ENCODE data around the gene ARL6IP4.

The ARL6IP4 gene

DNA sequence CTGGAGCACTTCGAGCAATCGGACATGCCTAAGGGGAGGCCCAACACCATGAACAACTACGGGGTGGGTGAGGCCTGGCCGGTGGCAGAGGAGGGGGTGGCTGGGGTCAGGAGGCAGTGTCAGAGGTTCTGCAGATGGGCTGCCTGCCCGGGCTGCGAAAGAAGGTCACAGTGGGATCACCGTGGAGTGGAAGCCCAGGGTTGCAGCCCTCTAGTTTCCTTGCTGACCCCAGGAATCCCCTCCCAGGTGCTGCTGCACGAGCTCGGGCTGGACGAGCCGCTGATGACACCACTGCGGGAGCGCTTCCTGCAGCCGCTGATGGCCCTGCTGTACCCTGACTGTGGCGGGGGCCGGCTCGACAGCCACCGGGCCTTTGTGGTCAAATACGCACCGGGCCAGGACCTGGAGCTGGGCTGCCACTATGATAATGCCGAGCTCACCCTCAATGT, 1.9 kb upstream of the ARL6IP4 start:
- no peak for DNase-seq (ENCODE audit: low read depth in 2 of 2)

DNA sequence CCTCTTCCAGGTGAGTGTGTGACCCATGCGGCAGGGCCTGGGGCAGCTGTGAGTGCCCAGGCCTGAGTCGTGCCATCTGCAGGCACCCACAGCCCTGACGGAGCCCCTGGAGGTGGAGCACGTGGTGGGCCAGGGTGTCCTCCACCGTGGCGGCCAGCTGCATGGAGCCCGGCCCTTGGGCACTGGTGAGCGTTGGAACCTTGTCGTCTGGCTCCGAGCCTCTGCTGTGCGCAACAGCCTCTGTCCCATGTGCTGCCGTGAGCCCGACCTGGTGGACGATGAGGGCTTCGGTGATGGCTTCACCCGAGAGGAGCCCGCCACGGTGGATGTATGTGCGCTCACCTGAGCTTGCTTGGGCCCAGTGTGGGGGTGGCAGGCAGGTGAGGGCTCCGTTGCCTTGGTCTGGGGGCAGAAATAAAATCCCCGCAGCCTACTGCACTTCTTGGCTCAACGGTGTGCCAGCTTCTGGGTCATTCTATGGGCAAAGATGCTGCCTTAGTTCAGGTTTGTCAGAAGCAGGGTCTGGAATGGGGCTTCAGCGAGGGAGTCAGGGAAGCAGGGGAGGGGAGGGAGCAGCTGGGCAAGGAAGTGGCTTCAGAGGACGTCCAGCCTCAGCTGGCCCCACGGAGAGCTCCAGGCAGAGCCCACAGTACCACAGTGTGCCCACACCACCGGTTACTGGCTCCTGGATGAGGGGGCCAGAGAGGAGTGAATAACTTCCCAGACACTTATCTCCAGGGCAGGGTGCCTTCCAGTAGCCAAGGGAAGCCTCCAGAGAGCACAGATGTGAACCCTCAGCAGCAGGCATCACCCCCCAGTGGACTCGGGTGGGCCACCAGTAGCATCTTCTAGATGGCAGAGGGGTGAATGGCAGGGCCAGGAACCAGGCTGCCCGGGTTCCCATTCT, 1.2 kb upstream of the ARL6IP4 start:
- DNase-seq (ENCODE audit: low read depth in 2 of 2), result no peak

DNA sequence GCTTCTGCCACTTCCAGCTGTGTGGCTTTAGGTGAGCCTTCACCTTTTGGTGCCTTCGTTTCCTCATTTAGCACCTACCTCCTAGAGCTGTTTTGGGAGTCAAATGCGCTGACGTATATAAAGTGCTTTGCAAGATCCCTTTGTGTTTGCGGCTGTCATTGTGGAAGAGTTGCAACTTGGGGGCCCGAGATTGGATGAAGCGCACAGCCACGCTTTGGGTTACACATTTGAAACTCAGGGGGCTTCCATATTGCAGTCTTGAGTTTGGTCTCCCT, 636 bp upstream of the ARL6IP4 start:
- DNase-seq (ENCODE audit: low read depth in 2 of 2), result no peak

DNA sequence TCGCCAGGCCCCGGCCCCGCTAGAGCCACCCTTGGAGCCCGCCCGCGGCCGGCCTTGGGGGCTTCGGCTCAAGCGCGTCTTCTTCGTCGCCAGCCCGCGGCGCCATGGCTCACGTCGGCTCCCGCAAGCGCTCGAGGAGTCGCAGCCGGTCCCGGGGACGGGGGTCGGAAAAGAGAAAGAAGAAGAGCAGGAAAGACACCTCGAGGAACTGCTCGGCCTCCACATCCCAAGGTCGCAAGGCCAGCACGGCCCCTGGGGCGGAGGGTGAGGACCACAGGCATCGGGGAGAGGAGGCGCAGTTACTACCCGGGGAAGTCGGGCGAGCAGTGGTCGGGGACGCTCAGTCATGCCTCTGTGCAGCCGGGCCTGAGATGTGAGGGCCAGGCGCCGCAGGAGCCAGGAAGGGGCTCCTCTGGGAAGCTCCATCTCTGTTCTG, 573 bp downstream of the ARL6IP4 start:
- no peak for DNase-seq (ENCODE audit: low read depth in 2 of 2)

DNA sequence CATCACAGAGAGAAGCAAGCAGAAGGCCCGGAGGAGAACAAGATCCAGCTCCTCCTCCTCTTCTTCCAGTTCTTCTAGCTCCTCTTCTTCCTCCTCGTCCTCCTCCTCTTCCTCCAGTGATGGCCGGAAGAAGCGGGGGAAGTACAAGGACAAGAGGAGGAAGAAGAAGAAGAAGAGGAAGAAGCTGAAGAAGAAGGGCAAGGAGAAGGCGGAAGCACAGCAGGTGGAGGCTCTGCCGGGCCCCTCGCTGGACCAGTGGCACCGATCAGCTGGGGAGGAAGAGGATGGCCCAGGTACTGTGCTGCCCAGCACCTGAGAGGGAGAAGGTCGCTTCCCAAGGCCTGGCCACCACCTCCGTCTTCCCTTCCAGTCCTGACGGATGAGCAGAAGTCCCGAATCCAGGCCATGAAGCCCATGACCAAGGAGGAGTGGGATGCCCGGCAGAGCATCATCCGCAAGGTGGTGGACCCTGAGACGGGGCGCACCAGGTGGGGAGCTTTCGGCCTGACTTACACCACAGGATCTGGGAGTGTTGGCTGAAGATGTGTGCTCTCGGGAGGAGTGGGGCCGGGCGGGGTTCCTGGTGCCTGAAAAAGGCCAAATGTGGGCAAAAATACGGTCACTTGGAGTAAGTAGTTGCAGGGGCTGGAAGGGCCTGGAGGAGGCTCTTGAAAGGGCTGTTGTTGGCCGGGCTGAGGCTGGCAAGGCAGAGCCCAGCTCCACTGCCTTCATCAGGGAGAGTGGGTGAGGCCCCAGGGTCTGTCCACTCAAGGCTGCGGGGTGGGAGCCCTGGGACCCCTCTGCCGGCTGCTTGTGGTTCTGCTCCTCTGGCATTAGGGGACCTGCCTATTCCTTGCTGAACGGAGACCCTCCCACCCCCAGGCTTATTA, 1.4 kb downstream of the ARL6IP4 start:
- no peak for DNase-seq (ENCODE audit: low read depth in 2 of 2)

DNA sequence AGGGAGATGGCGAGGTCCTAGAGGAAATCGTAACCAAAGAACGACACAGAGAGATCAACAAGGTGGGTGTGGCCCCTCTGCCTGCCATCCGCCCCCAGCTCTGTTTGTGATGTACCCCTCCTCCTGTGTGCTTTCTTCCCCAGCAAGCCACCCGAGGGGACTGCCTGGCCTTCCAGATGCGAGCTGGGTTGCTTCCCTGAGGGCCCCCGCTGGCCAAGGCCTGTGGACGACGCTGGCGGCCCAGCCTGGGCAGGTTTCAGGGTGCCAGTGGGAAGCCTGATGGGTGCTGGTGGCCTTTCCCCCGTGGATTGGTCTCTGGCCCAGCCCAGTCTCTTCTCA, 2.0 kb downstream of the ARL6IP4 start:
- no peak for DNase-seq (ENCODE audit: low read depth in 2 of 2)

DNA sequence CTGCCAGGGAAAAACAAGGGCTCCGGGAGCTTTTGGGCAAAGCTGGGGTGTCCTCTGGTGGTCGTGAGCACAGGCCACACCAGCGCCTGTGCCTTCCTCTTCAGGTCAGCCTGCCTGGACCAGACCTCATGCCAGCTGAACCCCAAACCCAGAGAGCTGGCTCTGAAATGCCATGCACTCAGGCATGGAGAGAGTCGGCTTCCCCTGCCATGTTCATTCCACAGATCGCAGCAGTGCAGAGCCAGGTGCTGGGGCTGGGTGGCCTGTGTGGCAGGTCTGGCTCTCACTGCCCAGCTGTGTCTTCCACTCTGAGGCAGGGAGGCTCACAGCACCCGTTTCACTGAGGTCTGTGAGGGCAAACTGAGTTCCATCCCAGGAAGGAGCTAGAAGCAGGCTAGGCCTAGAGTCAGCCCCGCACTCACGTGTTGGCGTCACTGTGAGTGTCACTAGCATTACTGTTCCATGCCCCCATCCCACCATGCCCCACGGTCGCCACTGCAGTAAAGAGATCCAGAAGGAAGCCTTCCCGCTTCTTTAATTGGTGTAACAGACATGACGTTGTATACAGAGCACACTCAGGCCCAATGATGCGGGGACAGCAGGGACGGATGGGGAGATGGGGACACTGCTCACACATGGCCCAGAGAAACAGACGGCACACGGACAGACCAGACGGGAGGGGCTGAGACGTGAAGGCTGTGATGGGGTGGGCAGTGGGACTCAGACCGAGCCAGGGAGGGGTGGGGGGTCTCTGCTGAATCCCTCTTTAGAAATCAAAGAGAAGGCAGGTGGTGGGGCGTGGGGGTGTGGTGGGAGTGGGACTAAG, 2.7 kb downstream of the ARL6IP4 start:
- DNase-seq (ENCODE audit: low read depth in 2 of 2), result no peak

DNA sequence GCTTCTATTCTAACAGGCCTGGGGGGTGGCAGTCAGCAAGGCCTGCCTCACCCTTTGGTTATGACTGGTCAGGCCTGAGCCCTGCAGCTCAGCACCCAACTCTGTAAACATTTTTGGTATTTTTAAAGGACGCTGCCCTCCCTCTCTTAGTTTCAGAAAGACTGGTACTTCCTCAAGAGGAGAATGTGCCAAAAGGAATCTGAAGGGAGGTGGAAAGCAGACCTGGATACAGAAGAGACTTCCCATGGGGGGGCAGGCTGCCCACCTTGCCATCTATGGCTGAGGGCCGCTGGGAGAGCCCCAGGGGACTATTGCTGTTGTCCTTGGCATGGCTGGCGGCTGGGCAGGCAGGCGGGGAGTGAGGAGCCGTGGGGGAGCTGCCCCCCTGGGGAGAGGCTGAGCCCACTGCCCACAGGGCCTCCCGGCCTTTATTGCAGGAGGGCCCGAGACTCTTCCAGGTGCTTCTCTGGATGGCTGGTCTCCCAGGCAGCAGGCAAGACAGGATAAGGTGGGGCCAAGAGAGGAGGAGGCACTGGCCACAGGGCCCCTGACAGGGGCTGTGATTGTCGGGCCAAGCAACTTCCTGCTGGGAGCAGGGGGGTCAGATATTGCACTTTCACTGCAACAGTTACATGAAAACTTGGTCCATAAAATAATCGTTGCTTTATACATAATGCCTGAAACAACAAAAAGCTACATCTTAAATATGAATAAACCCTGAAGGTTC, 3.5 kb downstream of the ARL6IP4 start:
- no peak for DNase-seq (ENCODE audit: low read depth in 2 of 2)

DNA sequence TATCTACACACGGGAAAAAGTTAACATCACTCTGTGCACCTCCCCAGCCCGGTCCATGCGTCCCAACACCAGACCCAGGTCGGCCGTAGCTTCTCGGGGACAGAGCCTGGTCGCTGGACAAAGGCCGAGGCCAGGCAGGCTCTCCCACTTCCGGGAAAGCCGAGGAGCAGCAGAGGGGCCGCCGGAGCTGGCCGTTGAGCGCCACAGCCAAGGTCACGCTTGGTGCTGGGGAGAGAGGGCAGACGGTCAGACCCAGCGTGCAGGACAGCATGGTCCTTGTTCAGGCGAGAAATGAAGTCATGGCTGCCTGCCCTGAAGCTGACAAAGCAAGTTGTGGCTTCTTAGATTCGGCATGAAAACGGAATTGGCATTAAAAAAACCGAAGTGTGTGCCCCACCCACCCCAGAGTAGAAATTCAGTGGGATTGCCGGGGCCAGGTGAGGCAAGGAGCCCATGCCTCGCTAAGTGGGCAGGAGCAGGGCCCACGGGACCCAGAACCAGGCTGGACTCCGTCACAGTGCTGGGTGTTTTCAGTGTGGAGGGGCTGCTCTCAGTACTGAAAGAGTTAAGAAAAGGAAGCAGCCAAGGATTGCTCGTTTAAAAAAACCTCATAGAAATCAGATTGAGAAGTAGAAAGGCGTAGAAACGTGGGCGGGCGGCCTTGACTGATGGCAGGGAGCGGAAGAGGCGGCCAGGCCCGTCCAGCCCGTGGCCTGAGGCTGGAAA, 4.3 kb downstream of the ARL6IP4 start:
- DNase-seq (ENCODE audit: low read depth in 2 of 2), result no peak

DNA sequence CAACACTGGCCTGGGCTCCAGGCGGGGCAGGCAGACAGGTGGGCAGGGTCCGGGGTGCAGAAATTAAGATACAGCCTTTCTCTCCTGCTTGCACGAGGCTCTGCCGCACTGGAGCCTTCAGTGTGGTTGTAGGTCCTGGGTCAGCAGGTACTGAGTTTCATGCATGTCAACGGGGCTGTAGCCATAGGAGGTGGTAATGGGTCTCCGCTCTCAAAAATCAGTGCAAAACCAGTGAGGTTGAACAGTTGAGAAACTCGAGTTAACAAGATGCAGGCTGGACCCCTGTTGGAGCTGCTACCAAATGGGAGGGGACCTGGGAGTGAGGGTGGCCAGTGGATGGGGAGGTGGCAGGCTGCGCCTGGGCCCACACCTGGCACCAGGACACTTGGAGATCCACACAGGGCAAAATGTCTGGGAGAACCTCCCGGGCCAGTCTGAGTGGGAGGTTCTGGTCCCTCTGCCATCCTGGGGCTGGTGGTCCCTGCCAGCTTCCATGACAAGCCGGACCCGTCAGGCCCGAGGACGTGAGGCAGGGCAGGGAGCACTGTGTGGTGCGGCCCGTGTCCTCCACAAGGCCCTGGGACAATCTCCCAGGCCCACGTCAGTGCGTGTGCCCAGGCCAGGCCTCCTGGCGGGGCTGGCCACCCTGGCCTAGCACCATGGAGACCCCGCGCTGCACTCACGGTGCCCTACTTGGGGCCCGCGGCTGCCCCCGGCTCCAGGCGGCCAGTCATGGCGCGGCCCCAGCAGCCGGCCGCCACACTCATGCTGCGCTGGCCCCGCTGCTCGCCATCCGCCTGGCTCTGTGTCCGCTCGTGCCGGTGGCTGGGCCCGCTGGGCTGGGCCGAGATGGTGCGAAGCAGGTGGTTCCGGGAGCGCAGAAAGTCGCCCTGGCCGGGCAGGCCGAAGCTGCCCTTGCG, 5.1 kb downstream of the ARL6IP4 start:
- no peak for DNase-seq (ENCODE audit: low read depth in 2 of 2)

DNA sequence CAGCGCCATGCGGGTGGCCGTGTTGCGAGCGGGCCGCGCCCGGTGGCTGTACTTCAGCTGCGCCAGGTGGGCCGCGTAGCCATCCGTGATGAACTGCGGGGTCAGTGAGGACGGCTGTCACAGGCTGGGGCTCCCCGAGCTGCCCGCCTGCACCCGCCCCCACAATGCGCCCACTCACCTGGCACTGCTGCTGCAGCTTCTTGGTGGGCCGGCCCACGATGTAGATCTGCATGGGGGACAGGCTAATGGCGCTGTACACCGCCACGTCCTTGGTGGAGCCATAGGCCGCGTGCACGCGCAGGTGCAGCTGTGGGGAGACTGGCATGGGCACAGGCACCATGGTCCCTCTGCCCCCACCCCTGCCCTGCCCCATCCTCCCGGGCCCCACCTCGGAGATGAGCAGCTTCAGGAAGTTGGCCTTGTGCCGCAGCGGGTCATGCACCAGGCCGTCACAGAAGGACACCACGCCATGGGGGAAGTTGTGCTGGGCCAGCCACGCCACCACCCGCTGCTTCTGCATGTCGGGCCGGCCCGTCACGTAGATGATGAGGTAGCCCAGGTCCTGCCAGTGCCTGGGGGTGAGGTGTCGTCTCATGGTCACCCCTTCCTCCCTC, 5.9 kb downstream of the ARL6IP4 start:
- DNase-seq (ENCODE audit: low read depth in 2 of 2), result no peak

DNA sequence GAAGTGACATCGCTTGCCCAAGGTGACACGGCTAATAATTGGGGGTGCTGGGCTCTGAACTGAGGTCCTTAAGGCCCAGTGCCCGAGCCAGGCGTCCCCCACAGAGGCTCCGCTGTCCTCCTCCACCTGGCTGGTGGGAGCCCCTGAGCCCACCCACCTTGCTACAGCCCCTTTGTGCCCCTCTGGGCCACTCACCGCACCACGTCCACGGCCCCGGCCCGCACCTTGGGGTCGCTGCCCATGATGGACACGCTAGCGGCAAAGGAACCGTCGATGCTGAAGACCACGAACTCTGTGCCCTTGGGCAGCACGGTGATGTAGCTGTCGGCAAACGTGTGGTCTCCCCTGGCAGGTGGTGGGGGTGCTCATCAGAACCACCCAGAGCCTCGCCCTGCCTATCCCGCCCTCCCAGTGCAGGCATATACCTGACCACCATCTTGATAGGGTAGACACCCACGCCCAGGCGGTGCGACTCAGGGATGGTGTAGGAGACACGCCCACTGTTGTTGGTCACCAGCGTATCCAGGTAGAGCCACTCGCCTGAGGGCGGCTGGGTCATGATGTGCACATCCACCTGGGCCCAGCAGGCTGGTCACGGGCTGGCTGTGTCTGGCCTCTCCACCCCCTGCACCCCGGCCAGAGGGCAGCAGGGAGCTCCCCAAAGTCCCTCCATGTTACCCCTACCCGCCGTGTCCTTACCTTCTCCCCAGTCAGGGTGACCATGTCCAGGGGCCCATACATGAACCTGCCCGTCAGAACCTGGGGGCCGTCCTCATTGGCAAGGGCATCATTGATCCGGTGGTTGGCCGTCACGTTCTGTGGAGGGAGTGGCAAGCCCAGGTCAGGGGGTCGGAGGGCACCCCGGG, 6.8 kb downstream of the ARL6IP4 start:
- no peak for DNase-seq (ENCODE audit: low read depth in 2 of 2)

DNA sequence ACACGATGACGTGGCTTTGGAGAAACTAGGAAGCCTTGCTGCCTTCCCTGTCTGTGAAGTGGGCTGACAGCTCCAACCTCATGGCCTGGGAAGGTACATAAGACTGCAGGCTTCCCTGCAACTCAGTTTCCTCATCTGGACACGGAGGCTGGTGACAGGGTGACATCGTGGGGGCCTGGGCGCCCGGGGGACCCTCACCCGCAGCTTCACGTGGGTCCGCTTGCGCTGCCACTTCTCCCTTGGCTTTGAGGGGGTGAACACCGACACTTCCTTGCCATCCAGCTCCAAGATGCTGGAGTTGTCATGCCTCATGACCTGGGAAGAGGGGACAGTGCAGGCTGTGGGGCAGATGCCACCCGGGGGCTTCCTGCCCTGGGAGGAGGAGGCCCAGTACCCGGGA, 7.6 kb downstream of the ARL6IP4 start:
- DNase-seq (ENCODE audit: low read depth in 2 of 2), result no peak

DNA sequence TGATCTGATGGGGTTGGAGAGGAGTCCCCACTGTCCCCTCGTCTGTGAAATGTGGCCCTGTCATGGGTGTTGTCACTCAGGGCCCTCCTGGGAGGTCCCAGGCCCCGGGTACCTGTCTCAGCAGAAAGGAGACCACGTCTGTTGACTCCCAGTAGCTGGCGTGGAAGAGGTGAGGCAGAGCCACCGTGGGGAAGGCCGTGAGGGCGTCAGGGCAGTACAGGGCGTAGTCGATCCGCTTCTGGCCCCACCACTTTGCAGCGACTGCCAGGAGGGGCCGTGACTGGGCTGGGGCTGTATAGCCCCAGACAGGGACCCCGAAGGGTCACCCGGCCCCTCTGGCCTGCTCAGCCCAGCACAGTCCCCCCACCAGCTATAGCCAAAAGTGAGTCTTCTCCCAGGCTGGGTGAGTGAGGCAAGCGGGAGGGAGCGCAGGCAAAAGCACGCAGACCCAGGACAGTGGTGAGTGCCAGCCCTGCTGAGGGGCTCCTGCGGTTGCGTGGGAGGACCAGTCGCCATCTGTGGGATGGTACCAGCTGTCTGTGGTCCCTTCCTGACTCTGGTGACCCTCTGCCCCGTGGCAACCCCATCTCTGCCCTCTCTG, 8.2 kb downstream of the ARL6IP4 start:
- DNase-seq (ENCODE audit: low read depth in 2 of 2), result no peak

DNA sequence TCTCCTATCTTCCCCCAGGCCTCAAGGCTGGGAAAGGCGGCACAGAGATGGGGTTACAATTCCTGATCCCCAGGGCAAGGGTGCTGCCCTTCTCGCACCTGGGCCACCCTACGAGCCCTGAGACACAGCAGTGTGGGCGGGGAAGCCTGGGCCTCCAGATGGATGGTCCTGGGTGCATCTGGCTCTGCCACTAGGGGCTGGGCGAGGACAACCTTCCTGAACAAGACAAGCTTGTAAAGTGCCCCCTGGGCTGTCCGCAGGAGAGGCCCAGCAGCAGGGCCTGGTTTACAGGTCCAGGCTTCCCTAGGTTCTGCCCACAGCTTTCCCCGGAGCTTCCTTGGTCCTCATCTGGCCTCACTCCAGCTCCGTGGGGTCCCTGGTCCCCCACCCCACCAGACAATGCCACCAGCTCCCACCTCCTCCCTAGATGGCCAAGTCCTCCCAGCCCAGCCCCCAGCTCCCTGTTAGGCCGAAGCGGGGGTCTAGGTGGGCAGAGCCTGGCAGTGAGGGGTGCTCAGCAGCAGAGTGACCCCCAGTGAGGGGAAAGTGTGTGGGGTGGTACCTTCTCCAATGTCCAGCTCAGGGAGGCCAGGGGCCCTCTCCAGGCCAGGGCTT, 8.9 kb downstream of the ARL6IP4 start:
- DNase-seq (ENCODE audit: low read depth in 2 of 2), result no peak

DNA sequence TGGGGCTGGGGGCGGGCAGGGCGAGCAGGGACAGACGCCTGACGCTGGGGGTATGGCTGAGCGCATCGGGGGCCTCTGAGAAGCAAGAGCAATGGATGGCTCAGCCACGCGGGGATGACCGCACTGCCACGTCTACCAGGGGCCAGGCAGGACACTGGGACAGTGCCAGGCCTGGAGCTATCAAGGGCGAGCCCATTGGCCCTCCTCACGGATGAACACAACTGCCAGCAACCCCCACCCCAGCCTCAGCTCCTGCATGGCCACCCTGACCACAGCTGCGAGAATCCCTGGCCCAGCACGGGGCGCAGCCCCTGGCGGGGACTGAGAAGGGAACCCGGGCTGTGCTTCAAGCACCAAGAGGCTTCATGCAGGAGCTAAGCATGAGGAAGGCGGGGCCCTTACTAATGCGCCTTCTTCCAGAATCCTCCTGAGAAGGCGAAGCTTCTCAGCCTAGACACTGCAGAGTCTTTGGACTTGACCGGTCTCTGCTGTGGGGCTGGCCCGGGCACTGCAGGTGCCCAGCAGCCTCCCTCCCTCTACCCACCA, 9.5 kb downstream of the ARL6IP4 start:
- DNase-seq (ENCODE audit: low read depth in 2 of 2), result no peak

DNA sequence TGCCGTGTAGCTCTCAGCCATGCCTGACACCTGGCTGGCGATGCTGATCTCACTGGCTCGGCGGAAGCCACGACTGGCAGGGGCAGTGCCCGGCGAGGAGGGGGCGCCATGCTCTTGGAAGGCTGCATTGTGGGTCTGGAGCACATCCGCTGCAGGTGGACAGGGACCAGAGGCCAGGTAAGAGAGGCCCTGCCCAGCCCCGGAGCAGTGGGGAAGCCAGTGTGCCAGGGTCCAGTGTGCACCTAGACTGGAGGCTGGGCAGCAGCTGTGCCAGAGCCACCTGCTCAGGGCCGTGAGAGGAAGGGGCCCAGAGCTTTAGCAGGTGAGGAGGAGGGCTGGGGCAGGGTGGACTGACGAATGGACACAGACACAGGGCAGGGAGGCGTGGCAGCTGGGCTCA, 10.1 kb downstream of the ARL6IP4 start:
- no peak for DNase-seq (ENCODE audit: low read depth in 2 of 2)

All from stimulated activated CD4-positive, alpha-beta T cell treated with anti-CD3 and anti-CD28 coated beads, Interleukin-15, amount 100 ng/mL, for 48 hours (primary cell).